ENCODE measurements around the gene EIF6.

EIF6 gene

GRCh38 chr20:35311822-35312221, 27.2 kb upstream of the EIF6 start:
- no peak for DNase-seq

GRCh38 chr20:35311409-35311808, 26.8 kb upstream of the EIF6 start:
- no peak for DNase-seq

- no peak for DNase-seq
Measured at GRCh38 chr20:35307666-35308653, 23.4 kb upstream of the EIF6 start.

- DNase-seq, result no peak
Measured at GRCh38 chr20:35306931-35307517, 22.5 kb upstream of the EIF6 start.

GRCh38 chr20:35305682-35306556, 21.3 kb upstream of the EIF6 start:
- DNase-seq, result peak; percentile 67

- DNase-seq, result no peak
Measured at GRCh38 chr20:35304956-35305355, 20.4 kb upstream of the EIF6 start.

GRCh38 chr20:35303735-35304491, 19.3 kb upstream of the EIF6 start:
- peak; percentile 49 for DNase-seq

GRCh38 chr20:35303382-35303734, 18.8 kb upstream of the EIF6 start:
- no peak for DNase-seq

GRCh38 chr20:35302421-35303335, 18.1 kb upstream of the EIF6 start:
- no peak for DNase-seq

GRCh38 chr20:35301426-35301825, 16.9 kb upstream of the EIF6 start:
- no peak for DNase-seq

- no peak for DNase-seq
Measured at GRCh38 chr20:35300469-35301262, 16.1 kb upstream of the EIF6 start.

- no peak for DNase-seq
Measured at GRCh38 chr20:35299780-35300179, 15.2 kb upstream of the EIF6 start.

- no peak for DNase-seq
Measured at GRCh38 chr20:35298264-35298663, 13.7 kb upstream of the EIF6 start.

- no peak for DNase-seq
Measured at GRCh38 chr20:35297740-35298139, 13.2 kb upstream of the EIF6 start.

- no peak for DNase-seq
Measured at GRCh38 chr20:35297155-35297554, 12.6 kb upstream of the EIF6 start.

GRCh38 chr20:35296101-35296554, 11.6 kb upstream of the EIF6 start:
- no peak for DNase-seq

GRCh38 chr20:35295674-35296073, 11.1 kb upstream of the EIF6 start:
- DNase-seq, result no peak

- DNase-seq, result no peak
Measured at GRCh38 chr20:35295058-35295457, 10.5 kb upstream of the EIF6 start.

- no peak for DNase-seq
Measured at GRCh38 chr20:35294293-35294685, 9.7 kb upstream of the EIF6 start.

Measured in SIG-M5 (cell line).